Glutamatergic neuron (in vitro differentiated cells): ENCODE measurements around the gene PRKG1. TPM values are rescaled to one million over a fixed set of nuclear protein-coding genes. Genes with fewer than 3 reads are reported as not detected.

Source experiments
- DNase-seq: peaks from one replicate; pipeline ENCODE4 v3.0.0; 2022
- H3K27ac Mint-ChIP-seq: one replicate; pipeline ENCODE4 v1.8.0; 2020; ENCODE audit warnings: mild to moderate bottlenecking, mixed read lengths, inconsistent platforms; ENCODE audit not compliant: unreplicated experiment
- H3K27me3 Mint-ChIP-seq: one replicate; pipeline ENCODE4 v1.8.0; 2020; ENCODE audit warnings: mild to moderate bottlenecking, moderate library complexity, mixed read lengths, inconsistent platforms; ENCODE audit not compliant: unreplicated experiment
- H3K36me3 Mint-ChIP-seq: one replicate; pipeline ENCODE4 v1.8.0; 2020; ENCODE audit warnings: mild to moderate bottlenecking, mixed read lengths, inconsistent platforms; ENCODE audit not compliant: unreplicated experiment
- H3K4me1 Mint-ChIP-seq: one replicate; pipeline ENCODE4 v1.8.0; 2020; ENCODE audit warnings: mild to moderate bottlenecking, low read depth, mixed read lengths, inconsistent platforms; ENCODE audit not compliant: unreplicated experiment
- H3K4me3 Mint-ChIP-seq: one replicate; pipeline ENCODE4 v1.8.0; 2020; ENCODE audit warnings: mild to moderate bottlenecking, mixed read lengths, inconsistent platforms; ENCODE audit not compliant: unreplicated experiment
- H3K9me3 Mint-ChIP-seq: one replicate; pipeline ENCODE4 v1.8.0; 2020; ENCODE audit warnings: mild to moderate bottlenecking, moderate library complexity, mixed read lengths, inconsistent platforms; ENCODE audit not compliant: unreplicated experiment
- total RNA-seq: library from RNA; stranded (reverse); fragmentation: NEBNext Ultra II Directional; extraction: Animal tissue kit (Norgen Biotek cat#: 25700); gene quantifications from one replicate; pipeline ENCODE4 v1.2.1, GENCODE V29; 2021; ENCODE audit not compliant: unreplicated experiment
- TF ChIP-seq, protein P1 (sequence below): fragments of 200-600 bp; sonication (generic); IDR thresholded peaks from one replicate; pipeline ENCODE4 v1.5.0; 2021; ENCODE audit not compliant: partially characterized antibody, unreplicated experiment

The PRKG1 gene
- total RNA-seq, 1 donor from 2014 or later: 52.7 TPM

DNA sequence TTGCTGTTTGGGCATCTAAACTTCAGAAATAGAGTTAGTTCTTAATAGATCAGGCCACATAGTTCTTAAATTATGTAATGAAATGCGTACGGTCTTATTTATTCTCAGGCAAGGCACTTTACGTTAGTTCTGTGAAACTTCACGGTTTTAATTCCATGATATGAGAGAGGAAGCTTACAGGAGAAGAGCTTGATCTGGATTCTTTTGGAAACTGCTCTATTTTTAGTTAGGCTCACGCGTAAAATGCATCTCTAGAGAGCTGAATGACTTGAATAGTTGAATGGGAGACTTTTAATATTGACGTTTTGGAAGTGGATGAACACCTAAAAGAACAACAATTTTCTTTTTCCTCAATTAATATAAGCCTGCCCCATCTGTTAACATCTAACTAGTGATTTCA is 71.1 kb downstream of the PRKG1 start:
- H3K9me3 Mint-ChIP-seq: no peaks in the 10 kb centered on the region
- H3K27ac Mint-ChIP-seq: no peak overlapping the region
- TF ChIP-seq, protein P1, sequence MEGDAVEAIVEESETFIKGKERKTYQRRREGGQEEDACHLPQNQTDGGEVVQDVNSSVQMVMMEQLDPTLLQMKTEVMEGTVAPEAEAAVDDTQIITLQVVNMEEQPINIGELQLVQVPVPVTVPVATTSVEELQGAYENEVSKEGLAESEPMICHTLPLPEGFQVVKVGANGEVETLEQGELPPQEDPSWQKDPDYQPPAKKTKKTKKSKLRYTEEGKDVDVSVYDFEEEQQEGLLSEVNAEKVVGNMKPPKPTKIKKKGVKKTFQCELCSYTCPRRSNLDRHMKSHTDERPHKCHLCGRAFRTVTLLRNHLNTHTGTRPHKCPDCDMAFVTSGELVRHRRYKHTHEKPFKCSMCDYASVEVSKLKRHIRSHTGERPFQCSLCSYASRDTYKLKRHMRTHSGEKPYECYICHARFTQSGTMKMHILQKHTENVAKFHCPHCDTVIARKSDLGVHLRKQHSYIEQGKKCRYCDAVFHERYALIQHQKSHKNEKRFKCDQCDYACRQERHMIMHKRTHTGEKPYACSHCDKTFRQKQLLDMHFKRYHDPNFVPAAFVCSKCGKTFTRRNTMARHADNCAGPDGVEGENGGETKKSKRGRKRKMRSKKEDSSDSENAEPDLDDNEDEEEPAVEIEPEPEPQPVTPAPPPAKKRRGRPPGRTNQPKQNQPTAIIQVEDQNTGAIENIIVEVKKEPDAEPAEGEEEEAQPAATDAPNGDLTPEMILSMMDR: no peak
- H3K36me3 Mint-ChIP-seq: no peaks in the 10 kb centered on the region
- H3K4me1 Mint-ChIP-seq: peaks cover 4% of the 10 kb centered on the region
- no peak for DNase-seq
- no peaks in the 10 kb centered on the region for H3K27me3 Mint-ChIP-seq
- no peak overlapping the region for H3K4me3 Mint-ChIP-seq

DNA sequence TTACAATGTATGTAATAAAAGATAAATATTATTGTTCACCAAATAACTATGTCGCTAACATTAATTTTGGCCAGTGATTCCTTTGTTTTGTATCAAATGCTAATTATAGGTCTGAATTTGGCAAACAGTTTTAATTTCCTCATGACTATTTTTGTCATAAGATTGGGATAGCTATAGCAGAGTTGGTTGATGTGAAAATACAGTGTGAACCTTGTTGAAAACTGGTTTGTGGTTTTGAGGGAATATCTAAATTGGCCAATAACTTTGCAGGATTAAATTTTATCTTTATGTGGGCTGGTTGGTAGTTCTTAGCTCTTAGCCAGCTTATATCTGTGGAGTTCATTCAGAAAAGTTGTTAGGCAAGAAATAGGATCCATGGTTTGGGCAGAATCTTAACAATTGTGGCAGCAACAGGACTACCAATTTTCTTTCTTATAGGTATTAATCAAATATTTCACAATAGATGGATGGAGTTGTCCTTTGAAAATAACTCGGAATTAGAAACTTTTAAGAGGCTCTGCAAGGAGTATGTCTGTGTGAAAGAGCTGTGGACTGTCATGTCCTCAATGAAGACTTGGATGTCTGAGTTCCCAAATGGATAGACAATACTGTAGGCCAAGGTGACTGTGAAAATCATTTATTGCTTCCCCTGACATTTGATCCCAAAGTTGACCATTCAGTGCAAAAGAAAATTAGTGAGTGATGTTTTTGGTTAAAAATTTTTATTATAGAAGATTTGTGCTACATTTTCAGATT is 73.5 kb downstream of the PRKG1 start:
- no peak overlapping the region for H3K27ac Mint-ChIP-seq
- no peaks in the 10 kb centered on the region for H3K9me3 Mint-ChIP-seq
- H3K36me3 Mint-ChIP-seq: no peaks in the 10 kb centered on the region
- H3K4me3 Mint-ChIP-seq: no peak overlapping the region
- no peaks in the 10 kb centered on the region for H3K27me3 Mint-ChIP-seq
- no peak for DNase-seq
- TF ChIP-seq, protein P1: no peak
- peaks cover 4% of the 10 kb centered on the region for H3K4me1 Mint-ChIP-seq

DNA sequence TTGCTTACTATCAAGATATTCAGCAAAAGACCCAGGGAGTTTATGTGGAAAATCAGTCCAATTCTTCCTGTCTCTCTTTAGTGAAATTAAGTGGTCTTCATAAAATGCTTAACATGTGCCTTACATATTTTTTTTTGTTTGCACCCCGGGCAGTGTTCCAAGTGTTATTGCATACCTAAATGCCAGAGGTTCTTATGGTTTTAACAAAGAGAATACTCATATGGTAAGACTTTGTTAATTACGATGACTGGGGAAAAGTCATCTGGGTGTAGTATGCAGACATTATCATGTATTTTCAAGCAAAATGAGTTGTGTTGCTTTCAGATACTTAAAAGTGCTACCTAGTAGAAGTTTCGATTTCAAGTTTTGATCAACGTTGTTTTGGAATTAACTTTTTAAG is 82.6 kb downstream of the PRKG1 start:
- H3K9me3 Mint-ChIP-seq: no peaks in the 10 kb centered on the region
- H3K4me1 Mint-ChIP-seq: peaks cover 1% of the 10 kb centered on the region
- no peaks in the 10 kb centered on the region for H3K36me3 Mint-ChIP-seq
- no peak for DNase-seq
- H3K27ac Mint-ChIP-seq: no peak overlapping the region
- TF ChIP-seq, protein P1: no peak
- H3K27me3 Mint-ChIP-seq: no peaks in the 10 kb centered on the region
- H3K4me3 Mint-ChIP-seq: no peak overlapping the region

DNA sequence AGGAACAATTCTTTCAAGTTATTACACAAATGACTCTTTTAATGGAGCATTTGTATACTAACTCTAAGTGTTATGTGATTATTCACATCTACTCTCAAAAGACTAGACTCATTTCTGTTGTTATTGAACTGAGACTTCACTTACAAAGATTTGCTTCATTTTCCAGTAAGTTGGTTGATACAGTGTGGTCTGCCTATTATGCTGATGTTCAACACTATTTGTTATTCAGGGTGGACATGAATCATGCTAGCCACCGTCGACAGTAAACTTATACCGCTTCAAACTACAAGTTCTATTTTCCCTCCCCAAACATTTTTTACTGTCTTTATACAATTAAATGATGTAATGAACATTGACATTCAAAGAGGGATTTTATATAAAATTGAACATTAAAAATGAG is 84.5 kb downstream of the PRKG1 start:
- H3K27me3 Mint-ChIP-seq: no peaks in the 10 kb centered on the region
- no peak overlapping the region for H3K4me3 Mint-ChIP-seq
- no peaks in the 10 kb centered on the region for H3K36me3 Mint-ChIP-seq
- no peak for DNase-seq
- no peak overlapping the region for H3K27ac Mint-ChIP-seq
- TF ChIP-seq, protein P1: no peak
- no peaks in the 10 kb centered on the region for H3K9me3 Mint-ChIP-seq
- peaks cover 7% of the 10 kb centered on the region for H3K4me1 Mint-ChIP-seq

DNA sequence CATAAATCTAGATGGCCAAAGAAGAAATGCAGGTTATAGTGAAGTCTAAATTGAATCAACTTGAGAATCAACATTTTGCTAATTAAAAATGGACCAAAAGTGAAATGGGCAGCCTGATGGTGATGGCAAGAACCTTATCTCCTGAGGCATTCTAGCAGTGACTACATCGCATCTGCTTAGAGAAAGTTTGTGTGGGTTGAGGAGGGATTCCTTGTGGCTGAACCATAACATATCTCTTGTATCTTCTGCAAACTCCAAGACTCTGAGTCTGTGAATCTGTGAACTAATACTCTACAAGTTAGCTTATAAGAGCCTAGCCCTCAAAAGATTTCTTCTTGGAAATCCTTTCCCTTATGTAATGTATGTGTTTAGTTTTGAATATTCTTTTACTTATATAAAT is 85.6 kb downstream of the PRKG1 start:
- DNase-seq: no peak
- Mint-ChIP-seq H3K36me3 (no peaks in the 10 kb centered on the region), H3K4me3 (no peak overlapping the region), H3K4me1 (peaks cover 7% of the 10 kb centered on the region), H3K9me3 (no peaks in the 10 kb centered on the region), H3K27me3 (no peaks in the 10 kb centered on the region), H3K27ac (no peak overlapping the region)
- TF ChIP-seq, protein P1: no peak
